Peyer's patch (tissue), 4 donors: ENCODE measurements around the gene ZNF670.

Source experiments
- POLR2A ChIP-seq, 2 donors: fragments of 450-650 bp; IDR thresholded peaks; one replicate each; pipeline ENCODE4 v1.5.1; 2017; ENCODE audit warnings: antibody characterized with exemption in 2 of 2, mild to moderate bottlenecking in 2 of 2, moderate library complexity in 2 of 2
- TF ChIP-seq, protein P1 (sequence below), 6 experiments: fragments of 450-650 bp in 4 of 6; fragments of 200-600 bp in 2 of 6; sonication (generic) in 1 of 6; IDR thresholded peaks; one replicate each; pipeline ENCODE4 v1.5.1; 2017 to 2019; ENCODE audit warnings: antibody characterized with exemption in 6 of 6, mild to moderate bottlenecking in 3 of 6, moderate library complexity in 1 of 6

DNA sequence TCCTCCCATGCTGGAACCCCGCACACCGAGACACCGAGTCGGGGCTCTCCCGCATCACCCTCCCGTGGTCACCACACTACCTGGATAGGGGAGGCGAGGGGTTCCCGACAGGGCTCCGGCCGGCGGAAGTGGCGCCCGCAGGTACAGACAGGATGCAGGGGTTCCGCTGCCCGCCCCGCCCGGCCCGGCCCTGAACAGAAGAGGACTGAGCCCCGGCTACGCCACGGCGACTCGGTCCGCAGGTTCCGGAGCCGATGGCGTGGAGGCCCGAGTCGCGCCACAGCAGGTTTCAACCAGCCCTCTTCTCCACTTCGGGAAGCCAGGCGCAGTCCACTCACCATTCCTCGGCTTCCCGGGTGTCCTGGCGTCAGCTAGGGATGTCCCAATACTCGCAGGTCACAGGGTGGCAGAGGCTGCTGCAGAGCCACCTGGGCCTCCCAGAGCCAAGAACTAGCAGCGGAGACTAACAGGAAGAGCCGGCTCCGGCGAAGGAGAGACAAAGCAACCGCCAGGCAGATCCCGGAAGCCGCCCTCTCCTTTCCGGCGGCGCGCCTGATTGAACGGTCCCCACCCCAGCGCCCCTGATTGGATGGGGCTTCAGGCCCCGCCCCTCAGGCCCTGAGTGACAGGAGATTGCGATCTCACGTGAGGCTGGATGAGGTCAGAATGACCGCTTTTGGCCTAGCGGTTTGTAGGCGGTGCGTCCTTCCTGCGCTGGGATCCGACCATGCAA is 25.4 kb upstream of the ZNF670 start, which contains the start of gene ZNF669:
- peak; percentile 76 to 77 for TF ChIP-seq POLR2A (IDR thresholded peaks at IDR 0.05)
- TF ChIP-seq, protein P1, sequence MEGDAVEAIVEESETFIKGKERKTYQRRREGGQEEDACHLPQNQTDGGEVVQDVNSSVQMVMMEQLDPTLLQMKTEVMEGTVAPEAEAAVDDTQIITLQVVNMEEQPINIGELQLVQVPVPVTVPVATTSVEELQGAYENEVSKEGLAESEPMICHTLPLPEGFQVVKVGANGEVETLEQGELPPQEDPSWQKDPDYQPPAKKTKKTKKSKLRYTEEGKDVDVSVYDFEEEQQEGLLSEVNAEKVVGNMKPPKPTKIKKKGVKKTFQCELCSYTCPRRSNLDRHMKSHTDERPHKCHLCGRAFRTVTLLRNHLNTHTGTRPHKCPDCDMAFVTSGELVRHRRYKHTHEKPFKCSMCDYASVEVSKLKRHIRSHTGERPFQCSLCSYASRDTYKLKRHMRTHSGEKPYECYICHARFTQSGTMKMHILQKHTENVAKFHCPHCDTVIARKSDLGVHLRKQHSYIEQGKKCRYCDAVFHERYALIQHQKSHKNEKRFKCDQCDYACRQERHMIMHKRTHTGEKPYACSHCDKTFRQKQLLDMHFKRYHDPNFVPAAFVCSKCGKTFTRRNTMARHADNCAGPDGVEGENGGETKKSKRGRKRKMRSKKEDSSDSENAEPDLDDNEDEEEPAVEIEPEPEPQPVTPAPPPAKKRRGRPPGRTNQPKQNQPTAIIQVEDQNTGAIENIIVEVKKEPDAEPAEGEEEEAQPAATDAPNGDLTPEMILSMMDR (IDR thresholded peaks at IDR 0.05) = peak in 1 of 6 experiments; percentile 10
